NCI-H748 (cell line): Measurements from ENCODE around the gene EPM2A.
"Not testable (repeated sequence)": the region's sequence is repeated elsewhere in the genome, so short reads cannot be mapped to it uniquely, and the experiment has no call there.

Source experiments
- DNase-seq: peaks from one replicate; lab custom pipeline; 2025; ENCODE audit not compliant: unreplicated experiment; lab: John Stamatoyannopoulos, UW

Gene EPM2A

GRCh38 chr6:145735356-145736165 is at the start of gene EPM2A:
EPM2A (minus strand) TSS chr6:145735520; CDS start chr6:145735498, 22 bp downstream.
- peak; percentile 85 for DNase-seq

- no peak for DNase-seq
Observed at GRCh38 chr6:145784683-145785082, 49.4 kb upstream of the EPM2A start.

- no peak for DNase-seq
Observed at GRCh38 chr6:145783796-145784195, 48.5 kb upstream of the EPM2A start.

GRCh38 chr6:145772846-145773245 is 37.5 kb upstream of the EPM2A start:
- no peak for DNase-seq

- no peak for DNase-seq
Observed at GRCh38 chr6:145765449-145765848, 30.1 kb upstream of the EPM2A start.

- no peak for DNase-seq
Observed at GRCh38 chr6:145763742-145764141, 28.4 kb upstream of the EPM2A start.

GRCh38 chr6:145761584-145761983 is 26.3 kb upstream of the EPM2A start:
- no peak for DNase-seq

- DNase-seq: no peak
Observed at GRCh38 chr6:145758113-145758512, 22.8 kb upstream of the EPM2A start.

- DNase-seq: peak; percentile 10
Observed at GRCh38 chr6:145756170-145756662, 20.9 kb upstream of the EPM2A start.

- no peak for DNase-seq
Observed at GRCh38 chr6:145755682-145756081, 20.4 kb upstream of the EPM2A start.

GRCh38 chr6:145752638-145753037 is 17.3 kb upstream of the EPM2A start:
- DNase-seq: no peak

- DNase-seq: no peak
Observed at GRCh38 chr6:145749632-145750031, 14.3 kb upstream of the EPM2A start.

- DNase-seq: no peak
Observed at GRCh38 chr6:145745861-145746260, 10.5 kb upstream of the EPM2A start.

GRCh38 chr6:145744619-145745018 is 9.3 kb upstream of the EPM2A start:
- no peak for DNase-seq

- DNase-seq: no peak
Observed at GRCh38 chr6:145743332-145743731, 8.0 kb upstream of the EPM2A start.

- DNase-seq: not testable (repeated sequence)
Observed at GRCh38 chr6:145742472-145742871, 7.2 kb upstream of the EPM2A start.

- not testable (repeated sequence) for DNase-seq
Observed at GRCh38 chr6:145739685-145740084, 4.4 kb upstream of the EPM2A start.

GRCh38 chr6:145738265-145738664 is 2.9 kb upstream of the EPM2A start:
- no peak for DNase-seq

- DNase-seq: no peak
Observed at GRCh38 chr6:145736661-145737144, 1.4 kb upstream of the EPM2A start.

- DNase-seq: peak; percentile 91
Observed at GRCh38 chr6:145734486-145735355, 599 bp downstream of the EPM2A start.

- peak; percentile 40 for DNase-seq
Observed at GRCh38 chr6:145733810-145734209, 1.5 kb downstream of the EPM2A start.

GRCh38 chr6:145733207-145733606 is 2.1 kb downstream of the EPM2A start:
- no peak for DNase-seq
